Measurements from ENCODE around the gene EFTUD2. TPM values are rescaled to one million over a fixed set of nuclear protein-coding genes. Genes with fewer than 3 reads are reported as not detected.

EFTUD2 gene
- total and polyA plus RNA-seq, 9 of the 15 experiments (the other 6 are each of a cell fraction or from before 2014, with no cell fraction given): 65.8 to 362 (median 218) TPM

DNA sequence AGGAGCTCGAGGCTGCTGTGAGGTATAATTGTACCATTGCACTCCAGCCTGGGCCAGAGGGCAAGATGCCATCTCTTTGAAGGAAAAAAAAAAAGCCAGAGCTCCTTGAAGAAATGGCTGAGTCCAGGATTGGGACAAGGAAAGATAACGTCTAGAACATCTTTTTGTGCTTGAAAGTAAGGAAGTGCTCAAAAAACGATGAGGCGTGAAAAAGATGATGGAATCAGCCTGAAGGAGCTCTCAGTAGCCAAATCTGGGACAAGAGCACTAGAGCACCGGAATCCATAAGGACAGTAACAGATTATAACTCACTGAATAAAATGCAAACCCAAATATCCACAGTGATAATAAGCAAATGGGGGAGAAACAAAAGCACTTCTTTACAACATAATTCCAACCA, 22.1 kb downstream of the EFTUD2 start:
- intact Hi-C loops (cut with micrococcal nuclease): no loop called here
- no peaks in the 10 kb centered on the region for H3K79me2 ChIP-seq (ENCODE audit: control insufficient read depth, insufficient read depth, low read length)
- ChIA-PET CTCF (ENCODE audit: low intra/inter-chr PET ratio) (no interaction called here), POLR2A (interaction anchor here (0.9 to 2.0 kb wide), 3 partner anchors 10 to 111 kb away, joined by 3 to 6 read pairs (median 4); no protein-coding TSS in a partner anchor)
- H3K9ac ChIP-seq (ENCODE audit: insufficient read depth in 1 of 2, low read depth in 2 of 2, low read length in 2 of 2): no peak overlapping the region
- peaks cover 90% of the 10 kb centered on the region for H3K36me3 ChIP-seq (ENCODE audit: control insufficient read depth, insufficient read depth, low read length)
- H3K27me3 ChIP-seq (ENCODE audit: control insufficient read depth in 2 of 2, insufficient read depth in 2 of 2, low read length in 2 of 2): no peaks in the 10 kb centered on the region
- H3K4me2 ChIP-seq (ENCODE audit: insufficient read depth, low read length): no peak overlapping the region
- no peaks in the 10 kb centered on the region for H3K4me1 ChIP-seq (replicated peaks in 1 of 2; ENCODE audit: control insufficient read depth in 2 of 2, insufficient read depth in 2 of 2, low read length in 2 of 2)
- H3K4me3 ChIP-seq: no peak overlapping the region
- ATAC-seq: no peak
- in situ Hi-C loops (cut with MboI): no loop called here
- H3K9me1 ChIP-seq (ENCODE audit: control insufficient read depth, insufficient read depth, low read length): no peaks in the 10 kb centered on the region
- no peak overlapping the region for H3K27ac ChIP-seq (ENCODE audit: extremely low read depth, low read depth, low read length)
- H4K20me1 ChIP-seq (replicated peaks; ENCODE audit: control insufficient read depth, insufficient read depth, low read length): no peaks in the 10 kb centered on the region
- H3K9me3 ChIP-seq (replicated peaks; ENCODE audit: control insufficient read depth, insufficient read depth, low read depth, low read length): no peaks in the 10 kb centered on the region
- TF ChIP-seq SRSF3 (IDR thresholded peaks at IDR 0.05; ENCODE audit: insufficient read depth, low read length) (no peak), ZNF717 (CRISPR knock-in tag; IDR thresholded peaks at IDR 0.05) (no peak), EP300 (IDR thresholded peaks at IDR 0.05; ENCODE audit: low read length) (no peak), KLF16 (IDR thresholded peaks at IDR 0.05) (no peak), MEIS2 (IDR thresholded peaks at IDR 0.05; ENCODE audit: partially characterized antibody) (no peak), ADNP (tag; IDR thresholded peaks at IDR 0.05) (no peak), SMAD1 (IDR thresholded peaks at IDR 0.05; ENCODE audit: low read depth, low read length, partially characterized antibody) (no peak), POLR3G (IDR thresholded peaks at IDR 0.05; ENCODE audit: extremely low read depth, insufficient read length, insufficient replicate concordance) (no peak), CBFB (CRISPR knock-in tag; IDR thresholded peaks at IDR 0.05) (no peak), ZNF324 (CRISPR knock-in tag; IDR thresholded peaks at IDR 0.05) (no peak), EWSR1 (IDR thresholded peaks at IDR 0.05; ENCODE audit: borderline replicate concordance, low read depth, partially characterized antibody) (no peak), NR2C2 (CRISPR knock-in tag; IDR thresholded peaks at IDR 0.05) (no peak), NR2C2 (tag; IDR thresholded peaks at IDR 0.05) (no peak), GABPB1 (CRISPR knock-in tag; IDR thresholded peaks at IDR 0.05) (no peak), SMC3 (conservative IDR thresholded peaks at IDR 0.05; ENCODE audit: insufficient read depth, low read depth, low read length) (no peak), C11orf30 (IDR thresholded peaks at IDR 0.05; ENCODE audit: low read depth) (no peak), MCM5 (IDR thresholded peaks at IDR 0.05; ENCODE audit: low read depth) (no peak)
- TF ChIP-seq, protein P1, sequence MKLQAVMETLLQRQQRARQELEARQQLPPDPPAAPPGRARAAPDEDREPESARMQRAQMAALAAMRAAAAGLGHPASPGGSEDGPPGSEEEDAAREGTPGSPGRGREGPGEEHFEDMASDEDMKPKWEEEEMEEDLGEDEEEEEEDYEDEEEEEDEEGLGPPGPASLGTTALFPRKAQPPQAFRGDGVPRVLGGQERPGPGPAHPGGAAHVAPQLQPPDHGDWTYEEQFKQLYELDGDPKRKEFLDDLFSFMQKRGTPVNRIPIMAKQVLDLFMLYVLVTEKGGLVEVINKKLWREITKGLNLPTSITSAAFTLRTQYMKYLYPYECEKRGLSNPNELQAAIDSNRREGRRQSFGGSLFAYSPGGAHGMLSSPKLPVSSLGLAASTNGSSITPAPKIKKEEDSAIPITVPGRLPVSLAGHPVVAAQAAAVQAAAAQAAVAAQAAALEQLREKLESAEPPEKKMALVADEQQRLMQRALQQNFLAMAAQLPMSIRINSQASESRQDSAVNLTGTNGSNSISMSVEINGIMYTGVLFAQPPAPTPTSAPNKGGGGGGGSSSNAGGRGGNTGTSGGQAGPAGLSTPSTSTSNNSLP (IDR thresholded peaks at IDR 0.05; ENCODE audit: borderline replicate concordance, low read depth, low read length): no peak
- TF ChIP-seq, protein P2, sequence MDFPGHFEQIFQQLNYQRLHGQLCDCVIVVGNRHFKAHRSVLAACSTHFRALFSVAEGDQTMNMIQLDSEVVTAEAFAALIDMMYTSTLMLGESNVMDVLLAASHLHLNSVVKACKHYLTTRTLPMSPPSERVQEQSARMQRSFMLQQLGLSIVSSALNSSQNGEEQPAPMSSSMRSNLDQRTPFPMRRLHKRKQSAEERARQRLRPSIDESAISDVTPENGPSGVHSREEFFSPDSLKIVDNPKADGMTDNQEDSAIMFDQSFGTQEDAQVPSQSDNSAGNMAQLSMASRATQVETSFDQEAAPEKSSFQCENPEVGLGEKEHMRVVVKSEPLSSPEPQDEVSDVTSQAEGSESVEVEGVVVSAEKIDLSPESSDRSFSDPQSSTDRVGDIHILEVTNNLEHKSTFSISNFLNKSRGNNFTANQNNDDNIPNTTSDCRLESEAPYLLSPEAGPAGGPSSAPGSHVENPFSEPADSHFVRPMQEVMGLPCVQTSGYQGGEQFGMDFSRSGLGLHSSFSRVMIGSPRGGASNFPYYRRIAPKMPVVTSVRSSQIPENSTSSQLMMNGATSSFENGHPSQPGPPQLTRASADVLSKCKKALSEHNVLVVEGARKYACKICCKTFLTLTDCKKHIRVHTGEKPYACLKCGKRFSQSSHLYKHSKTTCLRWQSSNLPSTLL (IDR thresholded peaks at IDR 0.05): no peak
- no peak for FAIRE-seq
- no peak overlapping the region for H2AFZ ChIP-seq (ENCODE audit: low read depth, low read length)
- BruUV-seq (replicated peaks): no TSS peak
- DNase-seq (ENCODE audit: extremely low read depth in 1 of 4, low spot score in 3 of 4): no peak
- WGBS (ENCODE audit: insufficient coverage, low coverage, missing lambda C conversion rate): 89% methylated on average over 5 of the region's 5 CpGs

Measured in K562 (cell line).